HTERT RPE-1 (cell line): ENCODE measurements around the gene KPNA3.
"Not testable (repeated sequence)": the region's sequence is repeated elsewhere in the genome, so short reads cannot be mapped to it uniquely, and the experiment has no call there.

ENCODE experiments used
- in situ Hi-C: fragments of 300-500 bp; cut with MboI; formaldehyde crosslinking; loops from 4 replicates; pipeline ENCODE4 v1.14.3; 2020; ENCODE audit warnings: low sequenced_read_pairs

KPNA3 gene

GRCh38 chr13:49760558-49760957, 31.9 kb downstream of the KPNA3 start:
- in situ Hi-C loops, result no loop called here

- in situ Hi-C loops, result no loop called here
Measured at GRCh38 chr13:49759503-49759902, 33.0 kb downstream of the KPNA3 start.

- in situ Hi-C loops, result no loop called here
Measured at GRCh38 chr13:49756263-49756662, 36.2 kb downstream of the KPNA3 start.

GRCh38 chr13:49754146-49754545, 38.3 kb downstream of the KPNA3 start:
- in situ Hi-C loops, result no loop called here

GRCh38 chr13:49749848-49750247, 42.6 kb downstream of the KPNA3 start:
- in situ Hi-C loops, result no loop called here

GRCh38 chr13:49746111-49746510, 46.4 kb downstream of the KPNA3 start:
- in situ Hi-C loops, result no loop called here

- in situ Hi-C loops, result no loop called here
Measured at GRCh38 chr13:49740870-49741269, 51.6 kb downstream of the KPNA3 start.

- in situ Hi-C loops, result no loop called here
Measured at GRCh38 chr13:49739498-49740187, 52.8 kb downstream of the KPNA3 start.

GRCh38 chr13:49733181-49733951, 59.1 kb downstream of the KPNA3 start:
- in situ Hi-C loops, result no loop called here

- in situ Hi-C loops, result no loop called here
Measured at GRCh38 chr13:49731766-49732165, 60.7 kb downstream of the KPNA3 start.

GRCh38 chr13:49716615-49717014, 75.9 kb downstream of the KPNA3 start:
- in situ Hi-C loops, result no loop called here

- in situ Hi-C loops, result no loop called here
Measured at GRCh38 chr13:49714757-49715156, 77.7 kb downstream of the KPNA3 start.

GRCh38 chr13:49711218-49711863, 81.1 kb downstream of the KPNA3 start:
- in situ Hi-C loops, result no loop called here

- in situ Hi-C loops, result not testable (repeated sequence)
Measured at GRCh38 chr13:49704264-49704663, 88.2 kb downstream of the KPNA3 start.

- in situ Hi-C loops, result no loop called here
Measured at GRCh38 chr13:49701491-49701890, 91.0 kb downstream of the KPNA3 start.

- in situ Hi-C loops, result no loop called here
Measured at GRCh38 chr13:49697468-49697867, 95.0 kb downstream of the KPNA3 start.

GRCh38 chr13:49694446-49694845, 98.0 kb downstream of the KPNA3 start:
- in situ Hi-C loops, result no loop called here

- in situ Hi-C loops, result no loop called here
Measured at GRCh38 chr13:49693877-49694276, 98.6 kb downstream of the KPNA3 start.

- in situ Hi-C loops, result no loop called here
Measured at GRCh38 chr13:49693191-49693733, 99.2 kb downstream of the KPNA3 start.

- in situ Hi-C loops, result no loop called here
Measured at GRCh38 chr13:49690995-49691784, 101.3 kb downstream of the KPNA3 start, which contains the start of gene EBPL. Gene EBPL, minus strand, starts transcription at chr13:49691486. Its CDS starts 62 bp downstream, at chr13:49691424.
